OCI-LY3 (cell line): Measurements from ENCODE around the gene MSI2.

ENCODE experiments used
- CTCF ChIP-seq: fragments of 200-600, 300-600 bp; sonication (generic); IDR thresholded peaks from 2 replicates; pipeline ENCODE4 v1.5.1; 2014; ENCODE audit warnings: antibody characterized with exemption, low read length, low read depth
- EZH2phosphoT487 ChIP-seq: fragments of 200-600 bp; shearing (Covaris generic); IDR thresholded peaks from 2 replicates; pipeline ENCODE4 v1.6.1; 2018; ENCODE audit warnings: antibody characterized with exemption, mixed run types, low read depth

- TF ChIP-seq CTCF (no peak), EZH2phosphoT487 (no peak)
These were observed 31.9 kb downstream of the MSI2 start for GRCh38 chr17:57288040-57288772.
